SJSA1 (cell line): Measurements from ENCODE around the gene KLHL17. TPM values are rescaled to one million over a fixed set of nuclear protein-coding genes. Genes with fewer than 3 reads are reported as not detected.

Source experiments
- DNase-seq, 2 experiments: peaks; one replicate each; pipeline ENCODE4 v3.0.0-alpha.2; 2015 to 2020; ENCODE audit warnings: low spot score in 2 of 2, low read depth in 1 of 2
- H3K27ac ChIP-seq: fragments of 250-450 bp; sonication (Bioruptor Pico); 2 replicates; pipeline ENCODE4 v1.5.1; 2020; ENCODE audit warnings: mild to moderate bottlenecking, moderate library complexity
- H3K27me3 ChIP-seq: fragments of 250-450 bp; sonication (Bioruptor Pico); replicated peaks from 2 replicates; pipeline ENCODE4 v1.5.1; 2020; ENCODE audit warnings: mild to moderate bottlenecking, moderate library complexity
- H3K36me3 ChIP-seq: fragments of 250-450 bp; sonication (Bioruptor Pico); 2 replicates; pipeline ENCODE4 v1.5.1; 2020; ENCODE audit warnings: mild to moderate bottlenecking
- H3K4me1 ChIP-seq: fragments of 250-450 bp; sonication (Bioruptor Pico); replicated peaks from 2 replicates; pipeline ENCODE4 v1.6.1; 2021; ENCODE audit warnings: mild to moderate bottlenecking
- H3K4me3 ChIP-seq: fragments of 250-450 bp; sonication (Bioruptor Pico); 2 replicates; pipeline ENCODE4 v1.5.1; 2020; ENCODE audit warnings: mild to moderate bottlenecking
- H3K9me3 ChIP-seq: fragments of 250-450 bp; sonication (Bioruptor Pico); replicated peaks from 2 replicates; pipeline ENCODE4 v1.5.1; 2020; ENCODE audit warnings: mild to moderate bottlenecking
- total RNA-seq: library from RNA; depleted of rRNA; stranded (reverse); fragments of >200 nt; shearing (Covaris generic); gene quantifications from 2 replicates; pipeline ENCODE4 v1.2.3, GENCODE V29; 2014; rRNA removed

The KLHL17 gene
- 7.2 and 11.5 TPM in 2 replicates for total RNA-seq

GRCh38 chr1:960363-961131 lies at the start of gene KLHL17:
Gene KLHL17 (plus strand): TSS chr1:960584. CDS start chr1:960694, 110 bp downstream.
- Histone ChIP-seq H3K27ac (no peak within 1 kb of the TSS), H3K9me3 (no peaks in the 10 kb centered on the region; the same call in 1 of the 2 replicates), H3K4me1 (peaks cover 33% of the 10 kb centered on the region), H3K27me3 (no peaks in the 10 kb centered on the region), H3K4me3 (peak within 1 kb of the TSS; percentile 96), H3K36me3 (peaks cover 56% of the 10 kb centered on the region)
- DNase-seq, result peak; percentile 24 to 80

DNA sequence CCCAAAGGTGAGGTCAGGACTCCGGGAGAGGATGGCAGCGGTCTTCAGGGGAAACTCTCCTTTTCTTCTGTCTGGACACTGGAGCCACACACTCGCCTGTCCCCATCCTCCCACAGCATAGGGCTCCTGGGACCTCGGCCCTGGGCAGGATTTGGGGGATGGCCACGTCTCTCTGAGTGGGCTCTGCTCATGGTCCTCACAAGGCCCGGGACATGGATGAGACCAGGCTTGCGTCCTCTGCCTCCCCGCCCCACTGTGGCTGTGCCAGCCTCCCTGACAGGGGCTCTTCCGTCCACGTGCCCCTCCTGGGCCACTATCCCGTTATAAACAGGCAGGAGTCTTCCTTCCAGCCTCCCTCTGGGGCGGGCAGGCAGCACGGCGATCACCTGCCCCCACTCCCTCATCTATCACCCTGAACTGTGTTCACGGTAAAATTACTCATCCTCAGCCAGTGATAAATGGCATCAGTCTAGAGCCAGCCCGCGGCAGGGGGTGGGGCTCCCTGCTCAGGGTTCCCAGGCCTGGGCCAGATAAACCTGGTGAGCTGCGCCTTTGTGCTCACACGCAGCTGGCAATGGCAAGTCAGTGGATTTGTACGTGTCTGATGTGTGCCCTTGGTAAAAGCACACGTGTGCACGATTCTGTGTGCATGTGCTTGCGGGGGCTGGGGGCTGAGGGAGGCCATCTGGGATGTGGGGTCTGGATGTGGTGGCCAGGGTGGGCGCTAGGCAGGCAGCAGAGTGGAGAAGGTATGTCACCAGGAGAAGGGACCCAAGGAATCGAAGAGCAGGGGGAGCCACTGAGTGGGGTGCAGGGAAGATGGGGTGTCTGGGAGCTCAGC lies 49.3 kb upstream of the KLHL17 start:
- Histone ChIP-seq H3K27ac (no peak overlapping the region), H3K9me3 (no peaks in the 10 kb centered on the region), H3K36me3 (no peaks in the 10 kb centered on the region), H3K27me3 (peaks cover 16% of the 10 kb centered on the region), H3K4me1 (peaks cover 25% of the 10 kb centered on the region), H3K4me3 (no peak overlapping the region)
- DNase-seq, result peak; percentile 6 to 47

DNA sequence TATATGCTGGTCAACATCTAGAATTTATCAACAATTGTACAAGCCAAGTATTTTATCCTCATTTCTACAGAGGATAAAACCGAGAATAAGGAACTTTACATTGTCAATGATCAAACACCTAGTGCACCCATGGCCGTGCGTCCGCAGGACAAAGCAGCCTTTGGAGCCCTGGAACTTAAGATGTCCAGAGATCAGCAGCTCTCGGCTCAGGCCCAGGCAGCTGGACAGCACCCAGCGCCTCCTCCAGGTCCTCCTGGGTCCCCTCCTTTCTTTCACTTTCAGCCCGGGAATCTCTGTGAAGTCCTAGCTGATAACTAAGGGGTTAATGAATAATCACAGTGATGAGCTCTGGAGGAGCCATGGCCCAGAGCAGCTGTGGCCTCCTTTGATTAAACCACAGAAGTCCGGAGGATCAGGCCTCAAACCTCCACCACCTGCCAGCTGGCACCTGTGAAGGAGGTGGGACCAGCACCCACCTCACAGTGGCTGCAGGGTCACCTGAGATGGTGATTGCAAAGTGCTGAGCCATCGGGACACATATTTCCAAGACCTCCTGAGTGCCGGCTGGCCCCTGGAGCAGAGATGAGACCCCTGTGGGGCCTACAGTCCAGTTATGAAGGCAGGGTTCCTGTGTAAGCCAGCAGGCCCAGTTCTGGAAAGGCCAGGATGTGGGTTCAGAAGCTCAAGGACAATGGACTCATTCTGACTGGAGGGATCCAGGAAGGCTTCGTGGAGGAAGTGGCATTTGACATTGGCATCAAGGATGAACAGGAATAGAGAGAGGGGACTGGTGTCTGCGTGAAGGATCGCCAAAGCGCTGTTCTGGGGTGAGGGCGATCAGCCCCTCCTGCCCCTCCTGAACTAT lies 48.3 kb upstream of the KLHL17 start:
- Histone ChIP-seq H3K9me3 (no peaks in the 10 kb centered on the region), H3K4me1 (peaks cover 15% of the 10 kb centered on the region), H3K36me3 (no peaks in the 10 kb centered on the region), H3K27ac (no peak overlapping the region), H3K27me3 (peaks cover 26% of the 10 kb centered on the region), H3K4me3 (no peak overlapping the region)
- DNase-seq, result peak in 1 of 2 experiments; percentile 22

DNA sequence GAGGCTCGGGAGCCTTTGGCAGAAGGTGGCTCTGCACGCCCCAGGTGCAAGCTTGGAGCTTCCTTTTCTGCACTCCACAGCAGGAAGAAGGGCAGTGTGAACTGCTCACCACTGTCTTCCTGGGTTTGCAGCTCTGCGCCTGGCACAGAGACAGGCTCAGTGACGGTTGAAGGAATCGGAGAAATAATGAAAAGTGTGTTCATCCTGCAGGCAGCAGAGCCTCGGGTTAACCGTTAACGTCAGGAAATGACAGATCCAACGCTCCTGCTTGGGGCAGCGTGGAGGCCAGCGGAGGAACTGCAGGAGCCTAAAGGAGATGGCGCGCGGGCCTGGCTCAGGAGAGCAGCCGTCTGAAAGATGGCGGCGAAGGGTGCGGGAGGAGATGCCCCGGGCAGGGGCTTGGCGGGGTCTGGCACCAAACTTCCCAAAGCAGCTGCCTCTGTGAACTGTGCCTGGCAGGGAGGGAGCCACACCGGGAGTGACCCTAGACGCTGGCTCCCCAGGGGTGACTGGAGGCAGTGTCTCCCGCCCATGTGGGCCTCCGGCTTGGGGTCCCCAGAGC lies 47.6 kb upstream of the KLHL17 start:
- no peak for DNase-seq
- H3K27me3 ChIP-seq, result peaks cover 33% of the 10 kb centered on the region
- H3K27ac ChIP-seq, result no peak overlapping the region
- H3K4me3 ChIP-seq, result no peak overlapping the region
- peaks cover 15% of the 10 kb centered on the region for H3K4me1 ChIP-seq
- no peaks in the 10 kb centered on the region for H3K36me3 ChIP-seq
- H3K9me3 ChIP-seq, result no peaks in the 10 kb centered on the region; the same call in 1 of the 2 replicates

- no peak overlapping the region for H3K27ac ChIP-seq
- no peaks in the 10 kb centered on the region for H3K36me3 ChIP-seq
- no peak for DNase-seq
- no peak overlapping the region for H3K4me3 ChIP-seq
- H3K27me3 ChIP-seq, result peaks cover 41% of the 10 kb centered on the region
- peaks cover 15% of the 10 kb centered on the region for H3K4me1 ChIP-seq
- H3K9me3 ChIP-seq, result no peaks in the 10 kb centered on the region; the same call in 1 of the 2 replicates
These were observed 46.8 kb upstream of the KLHL17 start for GRCh38 chr1:913491-914130.

- H3K4me3 ChIP-seq, result no peak overlapping the region
- no peak overlapping the region for H3K27ac ChIP-seq
- no peak for DNase-seq
- H3K4me1 ChIP-seq, result peaks cover 15% of the 10 kb centered on the region
- H3K9me3 ChIP-seq, result no peaks in the 10 kb centered on the region; the same call in 1 of the 2 replicates
- peaks cover 42% of the 10 kb centered on the region for H3K27me3 ChIP-seq
- H3K36me3 ChIP-seq, result no peaks in the 10 kb centered on the region
These were observed 46.1 kb upstream of the KLHL17 start for GRCh38 chr1:914131-914890.

- Histone ChIP-seq H3K27me3 (peaks cover 42% of the 10 kb centered on the region), H3K9me3 (no peaks in the 10 kb centered on the region; the same call in 1 of the 2 replicates), H3K4me3 (no peak overlapping the region), H3K4me1 (peaks cover 16% of the 10 kb centered on the region), H3K27ac (no peak overlapping the region), H3K36me3 (no peaks in the 10 kb centered on the region)
- DNase-seq, result no peak
These were observed 45.5 kb upstream of the KLHL17 start for GRCh38 chr1:914891-915280.

DNA sequence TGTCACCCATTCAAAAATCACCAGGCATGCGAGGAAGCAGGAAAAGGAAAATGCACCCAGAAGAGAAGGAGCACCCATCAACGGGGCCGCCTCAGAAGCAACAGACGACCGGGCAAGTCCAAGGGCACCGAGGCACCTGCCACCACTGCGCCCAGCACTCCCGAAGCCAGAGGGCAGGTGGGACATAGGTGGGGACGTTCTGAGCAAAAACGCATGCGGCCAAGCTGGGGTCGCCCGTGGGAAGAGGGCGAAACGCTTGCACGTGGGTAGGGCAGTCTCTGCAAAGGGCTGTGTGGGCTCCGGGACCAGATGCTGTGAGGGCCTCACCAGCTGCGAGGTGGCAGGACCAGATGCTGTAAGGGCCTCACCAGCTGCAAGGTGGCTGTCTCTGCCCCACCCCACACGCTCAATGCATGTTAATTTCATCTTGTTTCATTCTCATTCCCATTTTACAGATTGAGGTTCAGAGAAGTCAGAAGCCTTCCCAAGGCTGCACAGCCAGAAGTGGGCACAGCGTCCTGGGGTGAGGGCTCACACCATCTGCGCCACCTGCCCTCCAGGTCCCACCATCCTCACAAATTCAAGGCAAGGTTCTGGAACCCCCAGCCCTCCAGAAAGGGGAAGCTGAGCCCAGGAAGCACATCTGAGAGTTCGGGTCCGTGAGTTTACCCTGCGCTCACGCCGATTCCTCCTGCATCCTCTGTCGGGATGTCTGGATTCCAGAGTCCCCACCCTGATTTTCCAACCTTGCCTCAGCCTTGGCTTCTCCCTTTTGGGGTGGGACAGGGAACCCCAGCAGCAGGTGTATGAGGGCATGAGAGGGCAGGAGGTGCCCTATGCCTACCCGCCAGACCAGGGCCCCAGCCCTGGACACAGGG lies 44.9 kb upstream of the KLHL17 start:
- no peak overlapping the region for H3K27ac ChIP-seq
- H3K9me3 ChIP-seq, result no peaks in the 10 kb centered on the region; the same call in 1 of the 2 replicates
- peaks cover 16% of the 10 kb centered on the region for H3K4me1 ChIP-seq
- no peaks in the 10 kb centered on the region for H3K36me3 ChIP-seq
- no peak for DNase-seq
- peaks cover 42% of the 10 kb centered on the region for H3K27me3 ChIP-seq
- no peak overlapping the region for H3K4me3 ChIP-seq

- H3K4me3 ChIP-seq, result no peak overlapping the region
- H3K27ac ChIP-seq, result no peak overlapping the region
- H3K36me3 ChIP-seq, result peaks cover 3% of the 10 kb centered on the region; the same call in 1 of the 2 replicates
- peaks cover 16% of the 10 kb centered on the region for H3K4me1 ChIP-seq
- DNase-seq, result peak in 1 of 2 experiments; percentile 19
- no peaks in the 10 kb centered on the region; the same call in 1 of the 2 replicates for H3K9me3 ChIP-seq
- H3K27me3 ChIP-seq, result peaks cover 42% of the 10 kb centered on the region
These were observed 44.0 kb upstream of the KLHL17 start for GRCh38 chr1:916173-917075.

- Histone ChIP-seq H3K9me3 (no peaks in the 10 kb centered on the region; the same call in 1 of the 2 replicates), H3K27me3 (peaks cover 42% of the 10 kb centered on the region), H3K36me3 (peaks cover 10% of the 10 kb centered on the region; the same call in 1 of the 2 replicates), H3K4me1 (peaks cover 19% of the 10 kb centered on the region), H3K27ac (no peak overlapping the region), H3K4me3 (no peak overlapping the region)
- DNase-seq, result no peak
These were observed 43.3 kb upstream of the KLHL17 start for GRCh38 chr1:917076-917459.
